ENCODE measurements around the gene MED9.

The MED9 gene

DNA sequence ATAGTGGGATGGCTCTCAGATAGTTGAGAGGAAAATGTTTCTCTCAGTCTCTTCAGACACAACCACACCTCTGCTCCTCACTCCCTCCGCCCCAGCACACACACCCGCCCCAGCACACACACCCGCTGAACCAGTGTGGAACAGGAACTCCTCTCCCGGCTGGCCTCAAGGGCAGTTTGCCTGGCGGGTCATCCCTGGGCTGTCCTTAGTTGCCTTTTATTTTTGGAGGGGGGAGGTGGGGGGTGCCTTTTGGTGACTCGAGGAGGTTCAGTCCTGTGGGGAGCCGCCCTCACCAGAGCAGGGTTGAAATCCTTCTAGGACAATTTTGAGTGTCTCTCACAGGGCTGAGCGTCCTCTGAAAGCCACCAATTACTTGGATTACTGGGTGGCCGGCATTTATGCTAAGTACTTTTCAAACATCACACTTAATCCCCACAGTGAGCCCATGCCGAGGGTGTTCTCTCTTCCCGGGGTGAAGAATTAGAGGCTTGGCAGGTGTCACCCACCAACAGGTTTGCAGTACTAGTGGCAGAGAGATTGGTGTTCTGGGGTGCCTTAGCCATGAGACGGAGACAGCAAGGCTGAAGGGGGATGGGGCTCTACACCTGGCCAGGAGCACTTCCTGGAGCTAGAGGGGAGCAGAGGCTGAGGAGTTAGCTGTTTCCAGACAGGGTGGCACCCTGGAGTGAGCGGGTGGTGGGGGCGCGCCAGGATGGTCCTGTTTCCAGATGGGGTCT, 16.6 kb downstream of the MED9 start:
- DNase-seq (ENCODE audit: extremely low read depth, low read depth), result no peak
- no peak overlapping the region for H3K4me3 ChIP-seq (replicated peaks; ENCODE audit: low read depth, low read length)
- TF ChIP-seq, protein P1, sequence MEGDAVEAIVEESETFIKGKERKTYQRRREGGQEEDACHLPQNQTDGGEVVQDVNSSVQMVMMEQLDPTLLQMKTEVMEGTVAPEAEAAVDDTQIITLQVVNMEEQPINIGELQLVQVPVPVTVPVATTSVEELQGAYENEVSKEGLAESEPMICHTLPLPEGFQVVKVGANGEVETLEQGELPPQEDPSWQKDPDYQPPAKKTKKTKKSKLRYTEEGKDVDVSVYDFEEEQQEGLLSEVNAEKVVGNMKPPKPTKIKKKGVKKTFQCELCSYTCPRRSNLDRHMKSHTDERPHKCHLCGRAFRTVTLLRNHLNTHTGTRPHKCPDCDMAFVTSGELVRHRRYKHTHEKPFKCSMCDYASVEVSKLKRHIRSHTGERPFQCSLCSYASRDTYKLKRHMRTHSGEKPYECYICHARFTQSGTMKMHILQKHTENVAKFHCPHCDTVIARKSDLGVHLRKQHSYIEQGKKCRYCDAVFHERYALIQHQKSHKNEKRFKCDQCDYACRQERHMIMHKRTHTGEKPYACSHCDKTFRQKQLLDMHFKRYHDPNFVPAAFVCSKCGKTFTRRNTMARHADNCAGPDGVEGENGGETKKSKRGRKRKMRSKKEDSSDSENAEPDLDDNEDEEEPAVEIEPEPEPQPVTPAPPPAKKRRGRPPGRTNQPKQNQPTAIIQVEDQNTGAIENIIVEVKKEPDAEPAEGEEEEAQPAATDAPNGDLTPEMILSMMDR (IDR thresholded peaks at IDR 0.05; ENCODE audit: low read depth, low read length, missing control alignments), result no peak

DNA sequence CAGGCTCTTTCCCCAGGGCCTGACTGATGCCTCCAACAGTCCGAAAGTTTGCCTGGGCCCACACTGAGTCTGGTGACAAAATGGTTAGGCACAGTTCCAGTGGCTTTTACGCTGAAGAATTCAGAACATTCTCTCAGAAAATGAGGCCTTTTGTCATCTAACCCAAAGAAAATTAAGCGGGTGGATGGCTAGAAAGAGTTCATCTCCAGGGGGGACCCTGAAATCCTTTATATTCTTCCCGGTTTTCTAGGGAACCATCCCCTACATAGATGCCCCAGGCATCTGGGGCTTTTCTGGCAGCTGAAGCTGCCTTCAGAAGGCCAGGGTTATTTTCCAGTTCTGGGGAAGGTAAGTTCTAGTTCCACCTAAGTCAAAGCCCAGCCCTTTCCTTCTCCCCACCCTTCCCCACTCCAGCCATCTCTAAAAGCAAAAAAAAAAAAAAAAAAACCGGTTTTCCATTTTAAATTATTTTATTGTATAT, 17.2 kb downstream of the MED9 start:
- DNase-seq (ENCODE audit: extremely low read depth, low read depth), result no peak
- H3K4me3 ChIP-seq (replicated peaks; ENCODE audit: low read depth, low read length), result no peak overlapping the region; the same call in 1 of the 2 replicates
- TF ChIP-seq, protein P1 (IDR thresholded peaks at IDR 0.05; ENCODE audit: low read depth, low read length, missing control alignments), result no peak

DNA sequence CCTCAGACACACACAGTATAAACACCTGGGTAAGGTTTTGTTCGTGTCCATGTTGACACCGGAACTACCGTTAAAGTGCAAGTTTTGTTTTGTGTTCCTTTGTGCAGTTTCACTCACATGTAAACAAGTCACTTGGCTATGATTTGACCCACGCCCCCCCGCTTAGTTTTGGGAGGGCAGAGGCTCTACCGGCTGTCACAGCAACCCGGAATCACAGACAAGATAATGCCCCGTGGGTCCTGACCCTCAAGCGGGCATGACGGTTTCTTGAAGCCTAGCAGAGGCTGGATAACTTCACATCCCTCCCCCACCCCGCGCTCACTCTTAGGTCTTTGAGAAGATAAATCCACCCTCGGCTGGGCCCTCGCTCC, 17.7 kb downstream of the MED9 start:
- no peak for DNase-seq (ENCODE audit: extremely low read depth, low read depth)
- peak overlapping the region; percentile 49 for H3K4me3 ChIP-seq (replicated peaks; ENCODE audit: low read depth, low read length)

DNA sequence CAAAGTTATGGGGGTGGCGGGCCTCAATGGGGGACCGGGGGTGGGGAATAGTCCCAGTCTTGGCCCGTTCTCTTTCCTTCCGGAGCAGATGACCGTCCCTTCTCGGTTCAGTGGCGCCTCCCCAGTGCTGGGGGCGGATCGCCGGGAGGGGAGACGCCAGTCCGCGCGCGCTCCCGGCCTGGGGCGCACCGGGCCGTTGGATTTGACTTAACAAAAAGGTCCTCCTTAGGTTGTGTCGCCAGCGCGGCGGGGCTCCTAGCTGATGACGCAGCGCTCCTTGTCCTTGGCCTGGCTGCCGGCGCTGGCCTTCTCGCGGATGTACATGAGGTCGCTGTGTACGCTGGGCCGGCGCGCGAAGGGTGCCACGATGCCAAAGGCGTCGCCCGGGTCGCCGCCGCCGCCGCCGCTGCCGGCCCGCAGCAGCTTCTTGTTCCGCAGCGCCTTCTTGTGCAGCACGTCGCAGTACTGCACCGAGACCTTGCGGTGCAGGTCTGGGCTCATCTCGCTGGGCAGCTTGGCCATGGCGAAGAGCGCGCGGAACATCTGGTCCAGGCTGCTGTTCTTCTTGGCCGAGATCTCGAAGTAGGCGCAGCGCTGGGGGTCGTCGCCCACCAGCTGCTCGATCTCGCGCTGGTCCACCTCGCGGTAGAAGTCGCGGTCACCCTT, 18.2 kb downstream of the MED9 start:
- DNase-seq (ENCODE audit: extremely low read depth, low read depth), result no peak
- H3K4me3 ChIP-seq (replicated peaks; ENCODE audit: low read depth, low read length), result peak overlapping the region; percentile 49
- TF ChIP-seq, protein P1 (IDR thresholded peaks at IDR 0.05; ENCODE audit: low read depth, low read length, missing control alignments), result no peak

More for the DNA sequence above, 17.7 kb downstream of the MED9 start:
- TF ChIP-seq, protein P1 (IDR thresholded peaks at IDR 0.05; ENCODE audit: low read depth, low read length, missing control alignments), result no peak

DNA sequence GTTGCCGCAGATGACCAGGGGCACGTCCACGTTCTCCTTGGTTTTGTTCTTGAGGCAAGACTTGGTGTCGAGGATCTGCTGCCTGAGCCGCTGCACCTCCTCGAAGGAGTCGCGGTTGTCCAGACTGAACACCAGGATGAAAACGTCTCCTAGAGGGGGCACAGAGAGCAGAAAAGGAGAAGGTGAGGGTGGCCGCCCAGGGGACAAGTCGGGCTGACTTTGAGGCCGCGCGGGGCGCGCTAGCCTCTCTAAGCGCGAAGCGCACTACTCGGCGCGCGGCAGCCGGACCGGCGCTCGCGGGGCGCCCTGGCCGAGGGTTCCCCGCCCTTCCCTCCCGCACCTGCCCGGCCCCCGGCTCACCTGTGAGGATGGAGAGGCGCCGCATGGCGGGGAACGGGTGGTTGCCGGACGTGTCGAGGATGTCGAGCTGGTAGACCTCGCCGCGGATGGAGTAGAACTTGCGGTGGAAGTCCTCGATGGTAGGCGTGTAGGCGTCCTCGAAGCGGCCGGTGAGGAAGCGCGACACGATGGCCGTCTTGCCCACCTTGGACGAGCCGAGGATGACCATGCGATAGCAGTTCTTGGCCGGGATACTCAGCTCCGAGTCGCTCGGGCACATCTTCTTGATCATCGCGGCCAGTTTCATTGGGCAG, 18.9 kb downstream of the MED9 start:
- DNase-seq (ENCODE audit: extremely low read depth, low read depth), result no peak
- H3K4me3 ChIP-seq (replicated peaks; ENCODE audit: low read depth, low read length), result peak overlapping the region; percentile 49

More for the DNA sequence above, 18.9 kb downstream of the MED9 start:
- TF ChIP-seq, protein P1 (IDR thresholded peaks at IDR 0.05; ENCODE audit: low read depth, low read length, missing control alignments), result no peak

Data from HFF-Myc (cell line).